Fibroblast of peridontal ligament (primary cell): ENCODE results near the gene MAP3K13.

Source experiments
- DNase-seq: peaks from one replicate; pipeline ENCODE4 v3.0.0-alpha.2; 2010; ENCODE audit errors: extremely low read depth

Gene MAP3K13

GRCh38 chr3:185508335-185508991 is 145.5 kb downstream of the MAP3K13 start:
- no peak for DNase-seq

- DNase-seq = no peak
Measured at GRCh38 chr3:185511711-185512110, 148.8 kb downstream of the MAP3K13 start.

GRCh38 chr3:185517387-185518130 is 154.6 kb downstream of the MAP3K13 start:
- DNase-seq = no peak

GRCh38 chr3:185519021-185519420 is 156.1 kb downstream of the MAP3K13 start:
- DNase-seq = no peak

- no peak for DNase-seq
Measured at GRCh38 chr3:185521349-185522138, 158.6 kb downstream of the MAP3K13 start.

- no peak for DNase-seq
Measured at GRCh38 chr3:185526349-185526951, 163.5 kb downstream of the MAP3K13 start.

- DNase-seq = no peak
Measured at GRCh38 chr3:185527364-185527763, 164.4 kb downstream of the MAP3K13 start.

- DNase-seq = no peak
Measured at GRCh38 chr3:185528532-185528931, 165.6 kb downstream of the MAP3K13 start.

GRCh38 chr3:185530856-185531255 is 167.9 kb downstream of the MAP3K13 start:
- no peak for DNase-seq

GRCh38 chr3:185532901-185533300 is 170.0 kb downstream of the MAP3K13 start:
- DNase-seq = no peak

GRCh38 chr3:185534511-185534910 is 171.6 kb downstream of the MAP3K13 start:
- DNase-seq = peak; percentile 17

- DNase-seq = peak; percentile 16
Measured at GRCh38 chr3:185537369-185537970, 174.5 kb downstream of the MAP3K13 start.
